ENCODE data around the gene AFAP1. TPM values are rescaled to one million over a fixed set of nuclear protein-coding genes. Genes with fewer than 3 reads are reported as not detected.

The AFAP1 gene
- total RNA-seq, 4 donors from 2014 or later, result 14.8 to 28.3 (median 19.4) TPM

DNA sequence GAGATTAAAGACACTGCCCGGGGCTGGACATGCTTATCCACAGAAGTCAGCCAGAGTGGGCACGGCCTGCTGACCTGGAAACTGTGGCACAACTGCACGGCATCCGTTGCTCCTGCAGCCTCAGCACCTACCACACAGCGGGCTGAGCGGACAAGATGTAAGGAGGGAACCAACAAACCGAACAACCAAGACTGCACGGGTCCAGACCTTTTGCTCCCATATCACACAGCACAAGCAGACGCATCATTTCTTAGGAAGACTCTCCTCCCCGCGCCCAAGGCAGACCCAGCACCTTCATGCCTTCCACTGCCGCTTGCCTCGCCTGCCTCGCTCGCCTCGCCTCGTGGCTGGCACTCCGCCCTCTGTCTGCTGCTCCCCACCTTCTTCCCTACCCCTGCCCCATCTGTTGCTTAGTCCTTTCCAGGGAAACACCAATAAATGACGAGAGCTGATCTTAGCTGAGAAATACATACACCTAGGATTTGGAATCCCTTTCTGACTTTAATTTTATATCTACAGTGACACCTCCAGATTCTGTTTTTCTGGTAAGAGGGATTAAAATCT lies 79.0 kb downstream of the AFAP1 start:
- no peak for TF ChIP-seq CTCF (IDR thresholded peaks at IDR 0.05; ENCODE audit: low read depth)

- no peak for TF ChIP-seq CTCF (IDR thresholded peaks at IDR 0.05; ENCODE audit: low read depth)
These were observed 80.3 kb downstream of the AFAP1 start for GRCh38 chr4:7859326-7859725.

DNA sequence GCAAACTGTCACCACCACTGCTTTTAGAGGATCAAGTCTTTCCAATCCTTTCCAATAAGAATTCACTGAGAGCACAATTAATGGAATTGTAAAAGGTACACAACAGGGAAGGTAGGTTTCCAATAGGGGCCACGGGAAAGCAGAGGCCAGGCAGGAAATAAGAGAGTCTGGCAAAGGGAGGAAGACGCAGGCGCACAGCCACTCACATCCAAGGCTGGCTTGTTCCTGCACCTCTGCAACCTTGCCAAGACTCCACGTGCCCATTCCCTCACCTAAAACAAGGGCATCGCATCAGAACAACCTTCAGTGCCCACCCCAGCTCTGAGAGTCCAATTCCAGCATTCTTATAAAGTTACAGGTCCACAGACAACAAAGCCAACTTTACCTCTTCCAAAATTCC lies 81.2 kb downstream of the AFAP1 start:
- TF ChIP-seq CTCF (IDR thresholded peaks at IDR 0.05; ENCODE audit: low read depth), result no peak

DNA sequence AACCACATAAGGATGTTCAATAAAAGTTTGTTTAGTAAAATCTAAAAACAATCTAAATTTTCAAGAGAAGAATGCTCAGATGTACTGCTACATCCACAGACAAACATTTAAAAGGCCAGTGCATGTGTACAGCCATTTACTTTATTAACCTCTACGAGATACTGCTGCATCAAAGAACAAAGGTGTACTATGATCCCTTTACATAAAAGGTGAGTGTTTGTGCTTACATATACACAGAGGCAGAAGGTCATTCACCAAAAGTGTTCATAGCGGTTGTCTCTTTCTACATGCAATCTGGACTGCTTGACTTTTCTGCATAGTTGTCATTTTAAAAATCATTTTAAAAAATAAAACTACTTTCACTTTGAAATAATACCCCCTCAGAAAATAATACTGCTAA lies 81.7 kb downstream of the AFAP1 start:
- no peak for TF ChIP-seq CTCF (IDR thresholded peaks at IDR 0.05; ENCODE audit: low read depth)

- TF ChIP-seq CTCF (IDR thresholded peaks at IDR 0.05; ENCODE audit: low read depth), result no peak
These were observed 82.4 kb downstream of the AFAP1 start for GRCh38 chr4:7857238-7857701.

DNA sequence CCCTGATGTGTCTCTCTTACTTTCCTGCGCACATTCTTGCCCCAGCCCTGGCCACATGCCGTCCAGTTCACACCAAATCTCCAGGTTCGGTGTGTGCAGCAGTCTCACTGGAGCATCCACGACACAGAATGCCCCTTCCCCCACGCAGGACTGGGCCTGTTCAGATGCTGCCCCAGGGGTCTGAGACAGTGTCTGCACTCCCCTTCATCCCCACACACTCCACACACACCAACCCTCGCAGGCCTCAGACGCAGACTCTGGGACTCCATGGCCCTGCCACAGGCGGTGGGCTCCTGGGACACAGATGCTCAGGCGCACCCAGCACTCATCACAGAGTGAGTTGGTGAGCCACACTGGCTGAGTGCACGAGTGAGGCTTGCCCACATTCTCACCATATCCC lies 83.9 kb downstream of the AFAP1 start:
- TF ChIP-seq CTCF (IDR thresholded peaks at IDR 0.05; ENCODE audit: low read depth), result no peak

DNA sequence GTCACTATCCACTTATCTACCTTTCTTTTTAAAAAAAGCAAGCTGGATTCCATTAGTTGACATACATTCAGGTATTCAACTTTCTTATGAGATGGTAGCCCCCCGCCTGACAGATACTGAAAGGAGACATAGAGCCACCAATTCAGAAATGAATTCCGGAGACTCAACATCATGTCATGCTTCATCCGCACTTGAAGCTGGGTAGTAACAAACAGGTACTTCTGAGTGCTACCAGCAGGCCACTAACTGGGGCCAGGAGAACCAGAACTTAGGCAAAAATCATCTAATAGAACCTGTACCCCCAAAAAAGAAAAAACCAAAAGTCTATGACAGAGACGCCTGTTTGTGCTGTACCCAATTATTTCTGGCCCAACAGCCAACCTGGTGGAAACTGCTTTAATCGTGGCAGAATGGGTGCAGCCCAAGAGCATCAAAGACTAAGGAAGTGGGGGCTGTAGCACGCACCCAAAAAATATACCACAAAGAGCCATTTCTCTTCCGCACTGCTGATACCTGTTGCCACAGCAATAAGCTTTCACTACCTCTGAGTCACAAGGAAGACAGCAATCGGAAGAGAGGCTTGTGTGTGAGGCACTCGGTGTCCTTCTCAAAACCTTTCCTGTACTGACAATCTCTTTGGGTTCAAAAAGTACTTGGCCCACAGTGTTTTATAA lies 84.8 kb downstream of the AFAP1 start:
- TF ChIP-seq CTCF (IDR thresholded peaks at IDR 0.05; ENCODE audit: low read depth), result no peak
